ENCODE results near the gene ZFYVE21.

GRCh38 chr14:103707329-103708263, 8.0 kb upstream of the ZFYVE21 start:
- TF ChIP-seq CTCF (IDR thresholded peaks at IDR 0.05) (no peak), NR1H2 (CRISPR knock-in tag; IDR thresholded peaks at IDR 0.05) (no peak), MAX (CRISPR knock-in tag; IDR thresholded peaks at IDR 0.05) (no peak), ZNF416 (CRISPR knock-in tag; IDR thresholded peaks at IDR 0.05) (no peak), ZSCAN18 (CRISPR knock-in tag; IDR thresholded peaks at IDR 0.05) (no peak)
